Smooth muscle cell (in vitro differentiated cells): ENCODE data around the gene TMEM43. TPM values are rescaled to one million over a fixed set of nuclear protein-coding genes. Genes with fewer than 3 reads are reported as not detected.

Source experiments
- DNase-seq: peaks from one replicate; lab custom pipeline; 2025; ENCODE audit not compliant: unreplicated experiment; lab: John Stamatoyannopoulos, UW
- H2AFZ ChIP-seq: fragments of 200-600 bp; sonication (generic); 2 replicates; pipeline ENCODE4 v1.6.0; 2016; ENCODE audit warnings: antibody characterized with exemption, low read depth, mild to moderate bottlenecking
- H3F3A ChIP-seq: fragments of 200-600 bp; sonication (generic); 2 replicates; pipeline ENCODE4 v1.6.0; 2017; ENCODE audit warnings: antibody characterized with exemption, low read depth
- H3K27ac ChIP-seq: fragments of 200-600 bp; sonication (generic); 2 replicates; pipeline ENCODE4 v1.5.1; 2016; ENCODE audit warnings: low read depth, mild to moderate bottlenecking
- H3K27me3 ChIP-seq: fragments of 200-600 bp; sonication (generic); 2 replicates; pipeline ENCODE4 v1.6.1; 2016; ENCODE audit warnings: low read depth, mild to moderate bottlenecking
- H3K36me3 ChIP-seq: fragments of 200-600 bp; sonication (generic); 2 replicates; pipeline ENCODE4 v1.5.1; 2016; ENCODE audit warnings: low read depth
- H3K4me1 ChIP-seq: fragments of 200-600 bp; sonication (generic); 2 replicates; pipeline ENCODE4 v1.5.1; 2016; ENCODE audit warnings: low read depth
- H3K4me2 ChIP-seq: fragments of 200-600 bp; sonication (generic); 2 replicates; pipeline ENCODE4 v1.6.0; 2016; ENCODE audit warnings: mild to moderate bottlenecking
- H3K4me3 ChIP-seq: fragments of 200-600 bp; sonication (generic); 2 replicates; pipeline ENCODE4 v1.5.1; 2016; ENCODE audit warnings: mild to moderate bottlenecking
- H3K79me2 ChIP-seq: fragments of 200-600 bp; sonication (generic); 2 replicates; pipeline ENCODE4 v1.6.0; 2016; ENCODE audit warnings: low read depth, mild to moderate bottlenecking
- H3K9ac ChIP-seq: fragments of 200-600 bp; sonication (generic); 2 replicates; pipeline ENCODE4 v1.6.0; 2016; ENCODE audit warnings: low read depth
- H3K9me3 ChIP-seq: fragments of 200-600 bp; sonication (generic); replicated peaks from 2 replicates; pipeline ENCODE4 v1.5.1; 2016; ENCODE audit warnings: low read depth
- H4K20me1 ChIP-seq: fragments of 200-600 bp; sonication (generic); 2 replicates; pipeline ENCODE4 v1.6.0; 2016; ENCODE audit warnings: low read depth
- WGBS: methylation state at CpG from one replicate; pipeline ENCODE4 v1.1.7; 2016; ENCODE audit warnings: low lambda C conversion rate; 5-methylcytosine and 5-hydroxymethylcytosine counted together
- polyA plus RNA-seq: library from polyadenylated mRNA; unstranded; fragments of >200 nt; fragmentation: Nextera tagmentation; extraction: Ambion mirVana; gene quantifications from 2 replicates; pipeline ENCODE4 v1.2.1, GENCODE V29; 2016
- total RNA-seq: library from RNA; depleted of rRNA; stranded (reverse); fragments of >200 nt; gene quantifications from 2 replicates; pipeline ENCODE4 v1.2.3, GENCODE V29; 2014
- TF ChIP-seq, protein P1 (sequence below): fragments of 200-600 bp; sonication (generic); IDR thresholded peaks from 2 replicates; pipeline ENCODE4 v1.5.1; 2017; ENCODE audit warnings: borderline replicate concordance, mild to moderate bottlenecking, antibody characterized with exemption; ENCODE audit not compliant: insufficient read depth, poor library complexity, severe bottlenecking

TMEM43 gene
- total and polyA plus RNA-seq, 2 experiments from 2014 or later, result 60.1 to 81.1 TPM

DNA sequence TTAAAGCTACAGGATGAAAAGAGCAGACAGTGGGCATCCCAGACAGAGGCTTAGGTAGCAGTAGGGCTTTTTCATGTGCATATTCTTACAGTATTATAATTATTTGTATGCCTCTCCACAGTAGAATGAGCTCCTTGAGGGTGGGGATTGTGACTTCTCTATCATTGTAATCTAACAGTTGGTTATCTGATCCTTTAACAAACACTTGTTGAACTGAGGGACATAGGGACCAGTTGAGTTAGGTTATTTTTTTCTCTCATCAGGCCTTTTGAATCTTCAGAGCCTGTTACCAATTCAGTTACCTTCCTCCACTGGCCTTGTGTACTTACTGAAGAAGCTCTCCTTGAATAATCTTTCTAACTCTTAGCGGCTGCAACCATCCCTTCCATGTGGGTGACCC lies 54.9 kb downstream of the TMEM43 start:
- no peak for DNase-seq
- Histone ChIP-seq H2AFZ (no peak overlapping the region), H4K20me1 (peaks cover 19% of the 10 kb centered on the region), H3K27me3 (no peaks in the 10 kb centered on the region), H3F3A (no peaks in the 10 kb centered on the region), H3K4me2 (peak overlapping the region; percentile 98), H3K36me3 (peaks cover 7% of the 10 kb centered on the region), H3K79me2 (peaks cover 47% of the 10 kb centered on the region), H3K4me1 (peaks cover 16% of the 10 kb centered on the region), H3K9ac (peak overlapping the region; percentile 98), H3K9me3 (no peaks in the 10 kb centered on the region), H3K27ac (no peak overlapping the region), H3K4me3 (peak overlapping the region; percentile 92)
- WGBS, result 93% methylated on average over 1 of the region's 1 CpG
- TF ChIP-seq, protein P1, sequence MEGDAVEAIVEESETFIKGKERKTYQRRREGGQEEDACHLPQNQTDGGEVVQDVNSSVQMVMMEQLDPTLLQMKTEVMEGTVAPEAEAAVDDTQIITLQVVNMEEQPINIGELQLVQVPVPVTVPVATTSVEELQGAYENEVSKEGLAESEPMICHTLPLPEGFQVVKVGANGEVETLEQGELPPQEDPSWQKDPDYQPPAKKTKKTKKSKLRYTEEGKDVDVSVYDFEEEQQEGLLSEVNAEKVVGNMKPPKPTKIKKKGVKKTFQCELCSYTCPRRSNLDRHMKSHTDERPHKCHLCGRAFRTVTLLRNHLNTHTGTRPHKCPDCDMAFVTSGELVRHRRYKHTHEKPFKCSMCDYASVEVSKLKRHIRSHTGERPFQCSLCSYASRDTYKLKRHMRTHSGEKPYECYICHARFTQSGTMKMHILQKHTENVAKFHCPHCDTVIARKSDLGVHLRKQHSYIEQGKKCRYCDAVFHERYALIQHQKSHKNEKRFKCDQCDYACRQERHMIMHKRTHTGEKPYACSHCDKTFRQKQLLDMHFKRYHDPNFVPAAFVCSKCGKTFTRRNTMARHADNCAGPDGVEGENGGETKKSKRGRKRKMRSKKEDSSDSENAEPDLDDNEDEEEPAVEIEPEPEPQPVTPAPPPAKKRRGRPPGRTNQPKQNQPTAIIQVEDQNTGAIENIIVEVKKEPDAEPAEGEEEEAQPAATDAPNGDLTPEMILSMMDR, result no peak

DNA sequence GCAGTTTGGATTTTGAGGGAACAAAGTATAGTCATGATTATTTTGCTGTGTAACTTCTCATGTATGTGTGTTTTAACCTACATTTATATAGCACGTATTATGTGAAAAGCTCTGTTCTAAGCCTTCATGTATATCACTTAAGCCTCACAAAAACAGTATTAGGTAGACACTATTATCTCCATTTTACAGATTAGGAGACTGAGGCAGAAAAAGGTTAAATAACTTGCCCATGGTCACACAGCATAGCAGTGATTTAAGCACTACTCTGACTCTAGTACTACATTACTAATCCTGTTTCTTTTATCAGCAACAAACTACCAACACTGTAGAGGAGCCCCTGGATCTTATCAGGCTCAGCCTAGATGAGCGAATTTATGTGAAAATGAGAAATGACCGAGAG lies 56.4 kb downstream of the TMEM43 start:
- WGBS, result 97% methylated on average over 3 of the region's 3 CpGs
- Histone ChIP-seq H3K4me2 (no peak overlapping the region), H2AFZ (no peak overlapping the region), H3K9me3 (no peaks in the 10 kb centered on the region), H3K4me1 (peaks cover 16% of the 10 kb centered on the region), H3K36me3 (peaks cover 14% of the 10 kb centered on the region), H3K79me2 (peaks cover 37% of the 10 kb centered on the region), H3K27me3 (no peaks in the 10 kb centered on the region), H3F3A (no peaks in the 10 kb centered on the region), H4K20me1 (peaks cover 5% of the 10 kb centered on the region), H3K4me3 (no peak overlapping the region), H3K9ac (no peak overlapping the region), H3K27ac (no peak overlapping the region)
- no peak for DNase-seq
- TF ChIP-seq, protein P1, result no peak

DNA sequence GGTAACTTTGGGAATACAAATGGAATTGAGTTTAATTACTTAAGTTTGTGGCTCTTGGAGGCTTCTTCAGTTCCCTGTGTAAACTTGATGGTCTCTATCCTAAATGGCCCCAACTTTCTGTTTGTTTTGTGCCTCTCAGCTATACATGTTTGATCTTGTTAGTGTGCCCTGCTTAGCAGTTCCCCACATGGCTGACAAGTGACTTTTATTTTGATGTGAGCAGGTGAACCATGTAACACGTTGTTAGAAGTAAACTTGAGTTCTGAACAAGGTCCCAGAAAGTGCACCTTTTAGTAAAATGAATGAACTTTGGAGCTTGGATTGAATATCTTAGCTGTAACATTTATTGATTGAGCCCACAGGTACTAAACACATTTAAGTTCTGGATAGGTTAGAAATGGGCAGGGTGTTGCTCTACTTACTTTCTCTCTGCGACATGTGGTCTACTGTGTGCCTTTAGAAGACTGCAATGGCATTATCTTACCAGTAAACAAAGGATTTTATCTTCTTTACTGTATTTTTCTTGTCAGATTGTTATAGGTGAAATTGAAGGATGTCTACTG lies 58.2 kb downstream of the TMEM43 start:
- Histone ChIP-seq H3K79me2 (peaks cover 18% of the 10 kb centered on the region), H3K36me3 (peaks cover 14% of the 10 kb centered on the region), H2AFZ (no peak overlapping the region), H3K9ac (no peak overlapping the region), H3F3A (no peaks in the 10 kb centered on the region), H3K9me3 (no peaks in the 10 kb centered on the region), H4K20me1 (peaks cover 3% of the 10 kb centered on the region), H3K4me3 (no peak overlapping the region), H3K4me2 (no peak overlapping the region), H3K4me1 (peaks cover 6% of the 10 kb centered on the region), H3K27me3 (no peaks in the 10 kb centered on the region), H3K27ac (no peak overlapping the region)
- 83% methylated on average over 2 of the region's 2 CpGs for WGBS
- TF ChIP-seq, protein P1, result no peak
- no peak for DNase-seq

DNA sequence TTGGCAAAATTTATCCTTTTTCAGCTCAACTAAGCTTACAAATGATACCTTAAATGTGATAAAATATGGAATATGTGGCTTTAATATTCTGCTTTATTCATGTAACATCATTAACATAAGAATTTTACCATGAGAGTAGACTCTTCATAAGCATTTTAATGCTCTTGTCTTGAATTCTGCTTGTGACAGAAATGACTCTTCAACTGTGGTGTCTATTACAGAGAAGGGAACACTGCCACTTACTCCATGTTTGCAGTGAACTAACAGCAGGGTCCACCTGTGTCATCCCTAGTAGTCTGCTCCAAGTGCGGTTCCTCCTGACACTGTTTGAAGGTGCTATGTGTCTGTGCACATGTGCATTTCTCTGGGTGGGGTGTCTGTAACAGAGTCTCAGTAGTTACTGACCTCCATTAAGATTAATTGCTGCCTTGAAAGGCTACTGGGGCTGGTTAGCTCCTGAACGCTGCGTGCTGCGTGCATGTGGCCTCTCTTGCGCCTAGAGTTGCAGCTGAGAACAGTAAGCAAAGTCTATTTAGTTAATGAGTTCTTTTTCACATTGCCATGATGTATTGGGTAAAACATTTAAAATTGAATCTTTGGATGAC lies 62.1 kb downstream of the TMEM43 start:
- H3K4me1 ChIP-seq, result no peaks in the 10 kb centered on the region
- H4K20me1 ChIP-seq, result peaks cover 17% of the 10 kb centered on the region
- no peaks in the 10 kb centered on the region for H3F3A ChIP-seq
- H3K36me3 ChIP-seq, result peaks cover 15% of the 10 kb centered on the region
- no peak overlapping the region for H2AFZ ChIP-seq
- no peak overlapping the region for H3K4me3 ChIP-seq
- H3K4me2 ChIP-seq, result no peak overlapping the region
- H3K79me2 ChIP-seq, result peaks cover 28% of the 10 kb centered on the region
- H3K27ac ChIP-seq, result no peak overlapping the region
- WGBS, result 94% methylated on average over 5 of the region's 5 CpGs
- no peaks in the 10 kb centered on the region for H3K9me3 ChIP-seq
- no peaks in the 10 kb centered on the region for H3K27me3 ChIP-seq
- no peak for DNase-seq
- TF ChIP-seq, protein P1, result no peak
- H3K9ac ChIP-seq, result no peak overlapping the region
